Caki2 (cell line): ENCODE measurements around the gene STPG1. TPM values are rescaled to one million over a fixed set of nuclear protein-coding genes. Genes with fewer than 3 reads are reported as not detected.

Source experiments
- DNase-seq: peaks from one replicate; pipeline ENCODE4 v3.0.0-alpha.2; 2015; ENCODE audit warnings: low read depth
- in situ Hi-C: cut with HindIII; loops from 2 replicates; pipeline ENCODE4 v1.10.0; 2016; ENCODE audit warnings: low sequenced_read_pairs, low pct_unique_long_range_greater_than_20kb, mixed read lengths
- total RNA-seq: library from RNA; depleted of rRNA; stranded (reverse); fragments of >200 nt; shearing (Covaris generic); gene quantifications from 2 replicates; pipeline ENCODE4 v1.2.3, GENCODE V29; 2014; ENCODE audit warnings: low replicate concordance

The STPG1 gene
- total RNA-seq, 1 experiment from 2014 or later = 7.7 TPM

DNA sequence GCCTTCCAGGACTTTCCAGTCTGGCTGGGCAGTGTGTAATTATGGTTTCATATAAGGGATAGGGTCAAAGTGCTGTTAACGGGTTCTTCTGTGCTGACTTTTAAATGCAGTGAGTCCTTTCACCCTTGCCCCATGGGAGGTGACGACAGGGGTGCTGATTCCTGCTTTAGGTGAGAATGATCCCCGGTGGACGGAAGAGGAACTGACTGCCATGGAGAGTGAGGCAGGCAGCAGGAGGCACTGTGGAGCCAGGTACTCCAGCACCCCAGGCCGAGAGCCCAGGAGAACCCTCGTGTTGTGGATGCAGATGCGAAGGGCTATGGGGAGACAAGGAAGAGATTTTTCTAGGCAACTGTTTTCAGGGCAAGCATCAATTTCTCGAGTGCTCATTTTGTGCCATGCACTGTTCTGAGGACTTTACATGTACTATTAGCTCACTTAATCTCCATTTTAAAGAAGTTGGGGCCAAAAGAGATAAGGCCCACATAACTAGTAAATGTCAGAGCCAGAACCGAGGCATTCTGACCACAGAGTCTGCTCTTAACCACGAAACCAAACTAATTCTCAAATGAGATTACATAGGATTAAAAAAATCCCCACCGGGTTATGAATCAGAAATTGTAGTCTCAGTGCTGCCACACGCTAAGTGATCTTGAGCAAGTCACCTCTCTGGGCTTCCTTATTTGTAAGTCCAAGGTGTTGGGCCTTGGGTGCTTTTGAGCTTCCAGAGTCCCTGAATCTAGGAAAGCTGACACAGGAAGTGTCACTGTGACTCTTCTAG is 28.2 kb downstream of the STPG1 start:
- no peak for DNase-seq
- in situ Hi-C loops = no loop called here

DNA sequence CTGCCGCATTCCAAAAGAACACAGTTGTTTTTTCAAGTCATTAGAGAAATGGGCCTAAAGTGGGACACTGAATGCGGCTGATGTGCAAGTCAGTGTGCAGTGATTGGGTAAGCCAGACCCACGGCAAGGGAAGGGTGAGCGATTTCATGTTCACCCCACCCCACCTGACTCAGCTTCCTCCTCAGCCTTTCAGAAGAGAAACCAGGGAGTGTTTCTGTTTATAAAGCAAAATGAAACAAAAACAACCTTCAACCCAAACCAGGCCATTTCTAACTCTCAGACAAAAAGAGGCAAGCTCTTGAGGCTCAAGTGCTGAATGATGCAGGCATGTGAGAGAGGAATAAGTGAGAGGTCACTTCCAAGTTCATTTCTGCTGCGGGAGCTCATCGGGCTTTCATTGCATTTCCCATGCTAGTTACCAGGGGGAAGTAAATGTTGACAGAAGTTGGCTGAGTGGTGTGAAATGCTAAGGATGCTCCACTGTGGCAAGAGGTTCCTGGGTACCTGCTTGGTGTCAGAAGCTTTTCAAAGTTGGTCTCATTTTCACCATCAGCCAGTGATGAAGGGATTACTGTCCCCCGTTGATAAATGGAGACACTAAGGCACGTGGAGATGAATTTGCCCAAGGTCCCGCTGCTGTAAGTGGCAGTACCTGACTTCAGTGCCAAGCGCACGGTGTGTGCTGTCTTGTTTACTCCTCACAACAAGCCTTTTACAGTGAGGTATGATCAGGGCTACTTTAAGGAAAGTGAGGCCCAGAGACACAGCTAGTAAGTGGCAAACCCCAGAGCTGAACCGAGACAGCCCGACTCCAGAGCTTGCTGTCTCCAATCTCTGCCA is 29.1 kb downstream of the STPG1 start:
- in situ Hi-C loops = no loop called here
- DNase-seq = peak; percentile 80

GRCh38 chr1:24383381-24383940 is 30.1 kb downstream of the STPG1 start:
- in situ Hi-C loops = no loop called here
- no peak for DNase-seq

DNA sequence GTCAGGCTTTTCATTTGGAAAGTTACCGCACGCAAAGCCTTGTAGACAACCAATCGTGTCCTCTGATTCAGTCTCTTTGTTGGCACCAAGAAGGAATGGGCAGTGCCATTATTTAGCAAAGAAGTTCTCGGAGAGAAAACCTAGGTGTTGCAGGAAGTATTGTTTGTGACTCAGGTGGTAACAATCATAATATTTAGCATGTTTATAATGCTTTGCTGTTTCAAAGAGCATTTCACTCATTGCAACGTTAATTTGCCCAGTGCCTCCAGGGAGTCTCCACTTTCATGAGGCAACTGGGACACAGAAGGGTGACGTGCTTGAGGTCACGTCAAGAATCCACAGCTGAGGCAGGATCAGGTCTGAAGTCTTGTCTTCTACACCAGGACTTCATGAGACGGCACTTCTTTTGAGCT is 31.4 kb downstream of the STPG1 start:
- no peak for DNase-seq
- in situ Hi-C loops = no loop called here

DNA sequence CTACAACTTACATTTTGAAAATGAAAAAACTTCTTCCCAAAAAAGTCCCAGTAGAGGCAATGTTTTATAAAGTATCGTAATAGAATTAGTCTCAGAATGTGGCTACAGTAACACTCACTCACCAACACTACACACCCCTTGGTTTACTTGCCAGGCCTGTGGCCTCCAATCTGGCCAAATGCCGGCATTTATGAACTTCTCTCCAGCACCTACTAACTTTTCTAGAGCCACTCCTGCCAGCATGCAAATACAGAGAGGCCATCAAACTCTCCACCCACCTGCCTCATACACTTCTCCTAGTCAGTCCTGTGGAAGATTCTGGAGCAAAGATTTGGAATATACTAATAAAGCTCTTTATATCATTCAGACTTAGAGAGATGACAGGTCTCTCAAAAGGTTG is 32.3 kb downstream of the STPG1 start:
- in situ Hi-C loops = no loop called here
- DNase-seq = no peak

DNA sequence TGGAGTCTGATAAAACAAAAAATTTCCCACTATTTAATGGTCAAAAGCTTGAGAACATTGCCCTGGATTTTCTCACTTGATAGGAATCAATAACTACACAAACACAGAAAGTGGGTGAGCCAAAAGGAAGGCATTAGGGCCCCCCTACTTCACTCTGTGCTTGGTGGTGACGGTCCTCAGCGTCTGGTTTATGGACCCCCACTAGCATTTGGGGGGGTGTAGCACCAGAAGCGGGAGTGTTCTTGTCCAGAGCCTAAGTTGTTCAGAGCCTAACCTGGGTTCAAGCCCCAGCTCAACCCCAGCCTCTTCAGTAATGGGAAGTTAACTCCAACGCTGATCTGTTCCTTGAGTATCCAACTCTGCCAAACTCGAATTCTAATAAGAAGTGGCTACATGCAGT is 33.1 kb downstream of the STPG1 start:
- no peak for DNase-seq
- in situ Hi-C loops = no loop called here

DNA sequence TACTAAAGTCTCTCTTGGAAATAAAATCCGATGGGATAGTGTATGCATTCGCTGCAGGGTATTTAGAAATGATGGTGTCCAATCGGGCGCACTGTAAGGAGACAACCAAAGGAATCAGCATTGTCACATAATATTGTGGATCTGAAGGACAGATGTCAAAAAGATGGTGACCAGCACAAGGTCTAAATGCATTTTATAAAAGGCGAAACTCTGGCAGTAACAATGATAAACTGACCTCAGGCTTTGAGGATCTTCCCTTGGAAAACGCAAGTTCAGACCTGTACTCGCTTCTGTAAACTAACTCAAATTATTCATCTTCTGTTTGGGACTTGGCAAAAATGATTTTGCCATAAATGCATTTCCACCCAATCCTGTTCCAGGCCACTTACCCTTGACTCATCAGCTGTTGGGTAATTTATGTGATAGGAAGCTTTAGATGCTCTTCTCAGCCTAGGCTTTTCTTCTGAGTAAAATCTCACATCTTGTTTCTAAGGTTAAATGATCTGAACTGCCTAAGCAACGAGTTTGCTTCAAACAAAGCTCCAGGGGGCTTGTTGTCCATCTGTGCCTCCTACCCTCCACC is 33.8 kb downstream of the STPG1 start:
- in situ Hi-C loops = no loop called here
- no peak for DNase-seq

DNA sequence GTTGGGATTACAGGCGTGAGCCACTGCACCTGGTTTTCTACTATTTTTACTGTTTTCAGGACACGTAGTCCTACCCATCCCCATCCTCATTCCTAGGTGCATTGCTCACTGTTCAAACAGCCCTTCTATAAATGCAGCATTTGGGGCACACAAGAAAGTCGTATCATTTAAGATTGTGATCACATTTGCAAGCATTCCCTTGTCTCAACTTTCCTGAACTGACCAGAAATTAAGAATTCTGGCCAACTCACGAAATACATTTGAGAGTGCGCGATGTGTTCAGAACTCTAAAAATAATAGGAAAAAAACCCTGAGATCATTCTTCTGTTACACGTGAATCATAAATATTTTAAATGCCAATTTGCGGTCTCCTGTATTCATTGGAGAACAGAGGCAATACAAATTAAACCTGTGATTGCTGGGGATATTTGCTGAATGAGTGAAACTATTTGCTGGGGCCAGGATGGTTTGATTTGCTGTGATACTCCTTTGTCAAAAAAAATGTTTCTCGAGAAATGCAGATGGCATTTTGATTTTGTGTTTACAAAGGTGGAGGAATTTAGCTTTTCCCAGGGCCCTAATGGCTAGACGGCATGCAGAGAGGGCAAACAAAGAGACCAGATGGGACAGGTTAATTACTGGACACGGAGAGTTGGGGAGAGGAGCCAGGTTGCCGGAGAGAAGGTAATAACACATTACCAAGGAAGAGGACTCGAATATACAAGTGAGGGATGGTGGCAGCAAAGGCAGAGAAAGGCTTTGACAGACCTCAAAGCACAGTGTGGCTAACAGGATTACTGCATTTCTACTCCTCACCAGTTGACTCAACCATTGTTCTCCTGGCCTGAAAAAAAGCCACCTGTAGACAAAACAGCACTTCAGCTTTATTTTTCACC is 38.4 kb downstream of the STPG1 start:
- no peak for DNase-seq
- in situ Hi-C loops = no loop called here

- in situ Hi-C loops = no loop called here
Measured at GRCh38 chr1:24373710-24374109, 39.9 kb downstream of the STPG1 start.

GRCh38 chr1:24373044-24373443 is 40.5 kb downstream of the STPG1 start:
- in situ Hi-C loops = no loop called here
- no peak for DNase-seq

More at GRCh38 chr1:24373710-24374109, 39.9 kb downstream of the STPG1 start:
- no peak for DNase-seq

DNA sequence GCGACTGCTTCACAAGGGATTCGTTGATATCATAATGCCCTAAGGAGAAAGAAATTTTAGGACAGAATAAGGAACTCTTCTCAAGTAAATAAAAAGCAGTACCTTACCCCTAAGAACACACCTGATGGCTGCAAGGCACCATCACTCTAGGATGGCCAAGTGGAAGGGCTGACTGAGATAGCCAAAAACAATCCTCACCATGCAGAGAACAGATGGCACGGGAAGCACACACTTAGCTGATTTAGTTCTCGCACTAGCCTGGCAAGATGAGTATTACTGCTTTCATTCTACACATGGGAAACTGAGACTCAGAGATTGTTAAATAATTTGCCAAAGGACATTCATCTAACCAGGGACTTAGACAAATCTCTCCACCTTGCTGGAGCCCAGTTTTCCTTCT is 43.8 kb downstream of the STPG1 start:
- no peak for DNase-seq
- in situ Hi-C loops = no loop called here

- in situ Hi-C loops = no loop called here
- no peak for DNase-seq
Measured at GRCh38 chr1:24369199-24369598, 44.4 kb downstream of the STPG1 start.

GRCh38 chr1:24366707-24367106 is 46.9 kb downstream of the STPG1 start:
- no peak for DNase-seq
- in situ Hi-C loops = no loop called here

DNA sequence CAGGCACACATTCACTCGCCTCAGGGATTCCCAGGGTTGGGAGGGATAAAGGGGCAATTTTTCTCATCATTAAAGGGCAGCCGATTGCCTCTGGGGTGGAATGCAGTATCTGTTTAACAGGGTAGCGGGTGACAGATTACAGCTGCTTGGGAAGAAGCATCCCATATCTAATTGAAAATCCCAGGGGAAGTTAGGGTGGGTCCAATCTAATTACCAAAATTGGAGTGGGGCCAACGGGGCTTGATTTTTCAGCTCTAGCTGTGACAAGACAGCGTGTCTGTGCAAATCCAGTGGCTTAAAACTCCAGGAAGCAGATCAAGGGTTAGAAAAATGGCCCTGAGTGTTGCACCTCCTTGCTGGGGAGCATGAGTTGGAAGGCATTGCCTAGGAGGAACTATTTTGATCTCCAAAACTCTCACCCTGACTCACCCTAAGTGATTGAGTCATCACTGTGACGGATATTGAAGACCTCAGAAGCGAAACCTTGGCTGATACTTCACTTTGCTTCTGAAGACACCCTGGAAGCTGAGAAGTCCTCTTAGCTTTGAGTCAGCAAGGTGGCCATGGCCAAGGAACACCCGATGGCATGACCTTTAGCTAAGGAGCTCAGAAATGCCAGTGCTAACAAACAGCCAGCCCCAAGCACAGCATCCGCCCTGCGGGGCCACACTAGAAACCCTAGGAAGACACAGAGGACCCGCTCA is 48.5 kb downstream of the STPG1 start:
- in situ Hi-C loops = no loop called here
- DNase-seq = peak; percentile 54

DNA sequence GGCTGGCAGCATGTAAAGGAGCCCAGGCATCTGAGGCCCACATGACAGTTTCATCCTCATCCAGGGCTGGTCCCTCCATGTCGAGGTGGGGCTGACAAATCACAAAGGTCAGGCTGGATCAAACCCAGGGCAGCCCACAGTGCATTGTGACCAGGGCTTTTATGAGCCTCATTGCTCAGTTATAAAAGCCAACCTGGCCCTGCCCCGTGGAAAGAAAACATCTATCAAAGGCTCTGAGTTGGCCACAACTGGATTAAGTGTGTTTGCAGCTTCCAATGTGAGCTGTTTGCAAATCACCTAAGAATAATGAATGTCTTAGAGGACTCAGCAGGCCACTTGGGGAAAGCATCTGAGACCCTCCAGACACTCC is 49.0 kb downstream of the STPG1 start:
- in situ Hi-C loops = no loop called here
- peak; percentile 33 for DNase-seq

- DNase-seq = no peak
- in situ Hi-C loops = no loop called here
Measured at GRCh38 chr1:24363994-24364393, 49.6 kb downstream of the STPG1 start.

GRCh38 chr1:24362982-24363614 is 50.5 kb downstream of the STPG1 start:
- DNase-seq = peak; percentile 47
- in situ Hi-C loops = no loop called here
